Panc1 (cell line): ENCODE measurements around the gene SEC14L5.

Experiments
- POLR2AphosphoS5 ChIP-seq: IDR thresholded peaks from 2 replicates; pipeline ENCODE4 v1.6.1; 2012; ENCODE audit warnings: mild to moderate bottlenecking, low read depth, low read length, moderate library complexity
- SIN3A ChIP-seq: IDR thresholded peaks from 2 replicates; pipeline ENCODE4 v1.6.1; 2012; ENCODE audit warnings: low read depth, mild to moderate bottlenecking, low read length, moderate library complexity, borderline replicate concordance; ENCODE audit not compliant: insufficient read depth
- TF ChIP-seq, protein P1 (sequence below): fragments of 450-650 bp; IDR thresholded peaks from 2 replicates; pipeline ENCODE4 v1.5.1; 2017; ENCODE audit warnings: mild to moderate bottlenecking
- TF ChIP-seq, protein P2 (sequence below), 2 experiments: IDR thresholded peaks; 2 replicates each; pipeline ENCODE4 v1.6.1; 2011 to 2012; ENCODE audit warnings: low read depth in 2 of 2, control low read depth in 1 of 2, low read length in 1 of 2, mild to moderate bottlenecking in 1 of 2, moderate library complexity in 1 of 2; ENCODE audit not compliant: insufficient read depth in 1 of 2

DNA sequence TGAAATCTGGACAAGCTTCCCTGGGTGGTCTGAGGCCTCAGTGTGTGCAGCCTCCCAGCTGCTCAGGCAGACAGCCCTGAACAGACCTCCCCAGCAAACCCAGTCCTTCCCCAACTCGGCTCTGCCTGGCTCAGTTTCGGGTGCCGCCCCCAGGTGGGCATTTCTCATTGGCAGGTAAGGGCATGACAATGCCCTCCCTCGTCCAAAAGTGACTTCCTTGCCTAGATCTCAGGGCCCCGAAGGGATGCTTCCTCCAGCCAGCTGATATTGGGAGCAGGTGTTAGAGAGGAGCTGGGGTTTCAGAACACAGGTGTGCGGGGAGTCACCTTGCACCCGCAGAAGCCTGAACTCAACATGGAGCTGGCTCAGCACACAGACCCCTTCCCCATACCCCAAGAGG is 17.4 kb upstream of the SEC14L5 start:
- TF ChIP-seq, protein P1, sequence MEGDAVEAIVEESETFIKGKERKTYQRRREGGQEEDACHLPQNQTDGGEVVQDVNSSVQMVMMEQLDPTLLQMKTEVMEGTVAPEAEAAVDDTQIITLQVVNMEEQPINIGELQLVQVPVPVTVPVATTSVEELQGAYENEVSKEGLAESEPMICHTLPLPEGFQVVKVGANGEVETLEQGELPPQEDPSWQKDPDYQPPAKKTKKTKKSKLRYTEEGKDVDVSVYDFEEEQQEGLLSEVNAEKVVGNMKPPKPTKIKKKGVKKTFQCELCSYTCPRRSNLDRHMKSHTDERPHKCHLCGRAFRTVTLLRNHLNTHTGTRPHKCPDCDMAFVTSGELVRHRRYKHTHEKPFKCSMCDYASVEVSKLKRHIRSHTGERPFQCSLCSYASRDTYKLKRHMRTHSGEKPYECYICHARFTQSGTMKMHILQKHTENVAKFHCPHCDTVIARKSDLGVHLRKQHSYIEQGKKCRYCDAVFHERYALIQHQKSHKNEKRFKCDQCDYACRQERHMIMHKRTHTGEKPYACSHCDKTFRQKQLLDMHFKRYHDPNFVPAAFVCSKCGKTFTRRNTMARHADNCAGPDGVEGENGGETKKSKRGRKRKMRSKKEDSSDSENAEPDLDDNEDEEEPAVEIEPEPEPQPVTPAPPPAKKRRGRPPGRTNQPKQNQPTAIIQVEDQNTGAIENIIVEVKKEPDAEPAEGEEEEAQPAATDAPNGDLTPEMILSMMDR, result no peak
- TF ChIP-seq, protein P2, sequence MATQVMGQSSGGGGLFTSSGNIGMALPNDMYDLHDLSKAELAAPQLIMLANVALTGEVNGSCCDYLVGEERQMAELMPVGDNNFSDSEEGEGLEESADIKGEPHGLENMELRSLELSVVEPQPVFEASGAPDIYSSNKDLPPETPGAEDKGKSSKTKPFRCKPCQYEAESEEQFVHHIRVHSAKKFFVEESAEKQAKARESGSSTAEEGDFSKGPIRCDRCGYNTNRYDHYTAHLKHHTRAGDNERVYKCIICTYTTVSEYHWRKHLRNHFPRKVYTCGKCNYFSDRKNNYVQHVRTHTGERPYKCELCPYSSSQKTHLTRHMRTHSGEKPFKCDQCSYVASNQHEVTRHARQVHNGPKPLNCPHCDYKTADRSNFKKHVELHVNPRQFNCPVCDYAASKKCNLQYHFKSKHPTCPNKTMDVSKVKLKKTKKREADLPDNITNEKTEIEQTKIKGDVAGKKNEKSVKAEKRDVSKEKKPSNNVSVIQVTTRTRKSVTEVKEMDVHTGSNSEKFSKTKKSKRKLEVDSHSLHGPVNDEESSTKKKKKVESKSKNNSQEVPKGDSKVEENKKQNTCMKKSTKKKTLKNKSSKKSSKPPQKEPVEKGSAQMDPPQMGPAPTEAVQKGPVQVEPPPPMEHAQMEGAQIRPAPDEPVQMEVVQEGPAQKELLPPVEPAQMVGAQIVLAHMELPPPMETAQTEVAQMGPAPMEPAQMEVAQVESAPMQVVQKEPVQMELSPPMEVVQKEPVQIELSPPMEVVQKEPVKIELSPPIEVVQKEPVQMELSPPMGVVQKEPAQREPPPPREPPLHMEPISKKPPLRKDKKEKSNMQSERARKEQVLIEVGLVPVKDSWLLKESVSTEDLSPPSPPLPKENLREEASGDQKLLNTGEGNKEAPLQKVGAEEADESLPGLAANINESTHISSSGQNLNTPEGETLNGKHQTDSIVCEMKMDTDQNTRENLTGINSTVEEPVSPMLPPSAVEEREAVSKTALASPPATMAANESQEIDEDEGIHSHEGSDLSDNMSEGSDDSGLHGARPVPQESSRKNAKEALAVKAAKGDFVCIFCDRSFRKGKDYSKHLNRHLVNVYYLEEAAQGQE (IDR thresholded peaks at IDR 0.05; ENCODE audit: insufficient read depth in 1 of 2, low read depth in 2 of 2, low read length in 1 of 2), result no peak
- no peak for TF ChIP-seq SIN3A
- TF ChIP-seq POLR2AphosphoS5, result no peak
